HG02571 (cell line): ENCODE data around the gene SESN1.

Experiments
- ATAC-seq: cut with Tn5 transposase; IDR thresholded peaks from one replicate; pipeline ENCODE4 v1.9.1; 2021; ENCODE audit warnings: mild to moderate bottlenecking, moderate library complexity; ENCODE audit not compliant: unreplicated experiment

SESN1 gene

DNA sequence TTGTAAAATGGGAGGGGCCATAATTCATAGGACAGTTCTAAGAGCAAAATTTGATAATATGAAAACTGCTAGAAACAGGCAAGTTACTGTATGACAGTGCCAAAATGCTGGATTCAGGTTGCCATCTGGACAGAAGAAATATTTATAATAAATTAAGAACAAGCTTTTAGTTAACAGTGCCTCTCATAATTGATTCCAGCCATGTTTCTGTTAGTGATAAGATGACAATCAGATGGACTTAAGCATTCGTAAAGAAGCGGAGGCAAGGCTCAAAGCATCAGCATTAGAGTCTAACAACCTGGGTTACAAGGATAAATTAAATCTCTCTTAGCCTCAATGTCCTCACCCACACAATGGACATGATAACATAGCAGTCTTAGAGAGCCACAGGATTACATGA lies 61.0 kb downstream of the SESN1 start:
- ATAC-seq, result no peak

DNA sequence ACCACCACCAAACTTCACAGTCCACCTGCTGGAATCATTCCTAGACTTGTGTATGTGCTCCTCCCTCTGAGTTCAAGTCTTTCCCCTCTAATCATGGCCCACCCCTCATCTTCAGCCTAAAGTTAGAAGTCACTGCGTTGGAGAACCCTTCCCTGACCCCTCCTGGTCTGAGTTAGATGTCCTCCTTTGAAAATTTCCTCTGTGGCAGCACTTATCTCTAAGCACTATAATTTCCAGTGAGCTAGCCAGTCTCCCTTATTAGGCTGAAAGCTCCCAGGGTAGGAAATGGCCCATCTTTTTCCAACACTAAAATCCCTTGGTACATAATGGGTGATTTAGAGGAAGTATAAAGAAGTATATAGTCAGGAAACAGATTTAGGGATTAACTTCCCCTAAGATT lies 63.2 kb downstream of the SESN1 start:
- ATAC-seq, result no peak

DNA sequence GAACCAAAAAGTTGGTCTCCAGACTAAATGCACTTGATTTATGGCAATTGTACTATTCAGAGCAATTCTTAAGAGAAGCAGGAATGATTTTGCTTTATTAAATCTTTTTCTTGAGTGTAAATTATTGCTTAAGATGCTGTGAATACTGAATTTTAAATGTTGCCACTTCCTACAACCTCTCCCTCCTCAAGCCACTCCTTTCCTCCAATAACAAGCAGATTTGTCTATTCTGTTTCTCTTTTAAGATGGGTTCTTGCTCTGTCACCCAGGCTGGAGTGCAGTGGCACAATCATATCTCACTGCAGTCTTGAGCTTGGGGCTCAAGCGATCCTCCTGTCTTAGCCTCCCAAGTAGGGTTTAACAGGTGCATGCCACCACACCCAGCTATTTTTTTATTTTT lies 65.3 kb downstream of the SESN1 start:
- ATAC-seq, result no peak

DNA sequence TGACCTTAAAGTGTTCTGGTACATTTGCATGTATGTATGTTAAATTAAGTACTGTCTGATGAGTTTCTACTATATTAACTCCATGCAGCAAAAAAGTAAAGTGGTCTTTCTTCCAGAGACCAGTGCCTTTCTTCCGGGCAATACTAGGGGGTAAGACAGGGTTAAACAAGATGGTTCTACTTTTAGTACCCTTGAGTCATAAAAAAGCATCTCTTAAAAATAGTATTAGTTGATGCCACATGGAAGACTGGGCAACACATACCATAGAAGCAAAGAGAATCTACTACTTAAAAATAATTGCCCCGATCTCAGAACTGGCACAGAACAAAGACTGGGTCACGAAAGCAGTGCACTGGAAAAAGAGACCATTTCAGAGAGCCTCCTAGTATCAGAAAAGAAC lies 66.2 kb downstream of the SESN1 start:
- no peak for ATAC-seq

DNA sequence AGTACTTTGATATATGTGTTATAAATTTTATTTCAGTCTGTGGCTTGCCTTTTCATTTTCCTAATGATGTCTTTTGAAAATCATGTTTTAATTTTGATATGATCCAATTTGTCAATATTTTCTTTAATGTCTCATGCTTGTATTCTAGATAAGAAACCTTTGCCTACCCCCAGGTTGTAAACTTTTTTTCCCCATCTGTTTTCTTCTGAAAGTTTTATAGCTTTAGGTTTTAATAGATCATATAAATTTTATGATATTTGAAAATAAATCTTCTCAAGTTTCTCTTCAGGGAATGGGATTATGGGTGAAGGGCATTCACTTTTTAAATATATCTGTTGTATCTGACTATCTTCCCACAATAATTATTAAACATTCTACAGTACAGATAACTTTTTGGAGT lies 66.7 kb downstream of the SESN1 start:
- no peak for ATAC-seq

DNA sequence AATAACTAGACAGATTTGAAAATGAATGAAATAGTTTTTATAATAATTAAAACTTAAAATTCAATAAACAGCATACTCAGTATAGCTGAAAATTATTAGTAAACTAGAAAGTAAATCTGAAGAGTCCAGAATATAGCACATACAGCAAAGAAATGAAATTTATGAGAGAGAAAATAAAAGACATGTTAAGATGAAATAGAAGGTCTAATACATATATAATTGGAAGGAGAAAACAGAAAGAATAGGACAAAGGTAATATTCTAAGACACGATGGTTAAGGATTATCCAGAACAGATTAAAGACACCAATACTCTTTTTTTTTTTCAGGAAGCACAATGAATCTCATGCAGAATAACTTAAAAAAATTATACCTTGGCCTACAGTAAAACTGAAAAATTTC lies 69.0 kb downstream of the SESN1 start:
- no peak for ATAC-seq

DNA sequence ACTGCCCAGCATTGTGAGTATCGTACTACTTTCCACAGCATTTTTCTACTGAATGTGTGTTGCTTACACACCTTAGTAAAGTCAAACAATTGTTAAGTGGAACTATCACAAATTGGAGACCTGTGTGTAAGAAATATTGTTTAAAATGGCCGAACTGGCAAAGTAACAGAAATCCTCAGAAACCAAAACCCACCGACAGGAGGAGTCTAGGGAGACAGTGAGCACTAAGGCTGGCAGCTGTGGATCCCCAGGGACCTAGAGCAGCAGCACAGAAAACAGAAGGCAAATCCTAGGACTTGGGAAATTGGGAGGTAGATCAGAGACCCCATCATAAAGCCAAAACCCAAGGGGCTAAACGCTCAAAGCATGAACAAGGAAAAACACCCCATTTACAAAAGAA lies 69.9 kb downstream of the SESN1 start:
- ATAC-seq, result no peak

DNA sequence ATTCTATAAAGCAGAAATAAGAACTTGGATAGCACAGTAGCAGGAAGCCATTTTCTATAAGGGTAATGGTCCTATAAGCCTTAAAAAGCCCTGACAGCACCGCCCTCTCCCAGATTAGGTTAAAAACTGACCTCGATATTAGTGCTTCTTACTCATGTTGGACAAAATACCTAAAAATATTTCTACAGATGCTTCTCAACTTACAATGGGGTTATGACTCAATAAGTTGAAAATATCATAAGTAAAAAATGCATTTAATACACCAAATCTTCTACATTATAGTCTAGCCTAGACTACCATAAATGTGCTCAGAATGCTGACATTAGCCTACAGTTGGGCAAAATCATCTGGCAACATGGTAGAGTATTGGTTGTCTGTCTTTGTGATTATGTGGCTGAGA lies 70.3 kb downstream of the SESN1 start:
- ATAC-seq, result no peak

DNA sequence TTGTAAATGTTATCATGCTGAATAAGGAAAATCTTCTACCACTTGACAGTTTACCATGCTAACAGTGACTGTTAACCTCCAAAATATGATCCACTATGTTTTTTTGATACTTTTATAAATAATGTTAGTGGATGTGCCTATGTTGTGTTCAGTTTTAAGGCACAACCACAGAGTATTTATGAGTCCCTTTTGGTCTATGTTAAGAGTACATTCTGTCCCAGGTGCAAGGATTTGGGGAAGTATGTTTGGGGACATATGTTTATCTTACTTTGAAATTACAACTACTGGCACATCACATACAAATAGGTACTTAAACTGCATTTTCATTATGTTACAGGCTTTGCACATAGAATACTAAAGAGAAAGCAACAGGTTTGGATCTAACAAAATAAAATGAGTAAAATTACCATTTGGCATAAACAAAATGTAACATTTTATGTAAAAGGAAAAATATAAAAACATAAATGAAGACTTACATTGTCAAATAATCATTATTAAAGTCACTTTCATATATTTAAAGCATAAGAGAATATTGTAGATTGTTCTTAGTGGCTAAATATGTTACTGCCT lies 71.2 kb downstream of the SESN1 start:
- no peak for ATAC-seq

DNA sequence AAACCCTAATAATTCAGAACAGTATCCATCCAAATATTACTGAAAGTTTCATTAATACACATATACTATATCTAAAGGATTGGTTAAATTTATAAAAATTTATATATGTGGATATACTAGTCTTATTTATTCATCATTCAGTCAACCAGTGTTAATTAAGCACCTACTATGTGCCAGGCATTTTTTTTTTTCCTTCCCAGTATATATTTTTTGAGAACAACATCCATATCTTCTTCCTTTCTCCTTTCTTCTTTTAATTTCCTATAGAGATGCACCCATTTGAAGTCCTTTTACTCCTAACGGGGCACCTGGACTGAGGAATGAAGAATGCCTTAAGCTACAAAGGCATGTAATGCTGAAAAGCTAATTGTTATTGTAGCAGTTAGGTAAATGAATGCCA lies 72.8 kb downstream of the SESN1 start:
- no peak for ATAC-seq

DNA sequence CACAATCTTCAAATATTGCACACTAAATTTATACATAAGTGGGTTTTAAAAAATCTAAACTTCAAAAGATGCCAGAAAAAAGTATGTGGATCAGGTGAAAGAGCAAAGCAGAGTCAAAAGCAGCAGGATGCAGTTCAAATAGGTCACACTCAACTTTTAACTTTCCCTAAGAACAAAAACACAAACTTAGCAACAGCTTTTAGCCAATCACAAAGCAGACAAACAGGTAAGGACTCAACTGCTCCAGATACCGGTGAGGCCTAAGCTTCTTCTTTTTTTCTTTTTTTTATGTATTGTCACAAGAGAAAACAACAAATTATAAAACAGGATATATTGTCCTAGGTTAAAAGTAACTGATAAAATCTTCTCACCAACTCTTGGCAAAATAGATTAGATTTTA lies 74.7 kb downstream of the SESN1 start:
- no peak for ATAC-seq

DNA sequence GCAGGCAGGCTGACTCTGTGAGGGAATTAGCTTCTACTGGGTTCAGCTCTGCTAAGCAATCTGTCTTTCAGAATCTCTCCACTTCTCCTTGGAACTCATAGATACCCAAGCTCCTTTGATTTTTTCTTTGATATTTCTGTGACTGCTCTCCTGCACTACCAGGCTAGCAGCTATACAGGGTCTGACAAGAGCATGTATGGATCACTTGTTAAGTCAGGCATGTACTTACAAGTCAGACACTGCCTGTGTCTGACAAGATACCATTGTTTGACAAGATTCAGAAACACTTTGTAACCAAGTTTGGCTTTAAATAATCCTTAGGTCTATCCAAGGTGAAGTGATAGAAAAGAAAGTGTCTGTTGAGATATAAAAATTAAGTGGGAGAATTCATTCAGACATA lies 79.5 kb downstream of the SESN1 start:
- no peak for ATAC-seq

DNA sequence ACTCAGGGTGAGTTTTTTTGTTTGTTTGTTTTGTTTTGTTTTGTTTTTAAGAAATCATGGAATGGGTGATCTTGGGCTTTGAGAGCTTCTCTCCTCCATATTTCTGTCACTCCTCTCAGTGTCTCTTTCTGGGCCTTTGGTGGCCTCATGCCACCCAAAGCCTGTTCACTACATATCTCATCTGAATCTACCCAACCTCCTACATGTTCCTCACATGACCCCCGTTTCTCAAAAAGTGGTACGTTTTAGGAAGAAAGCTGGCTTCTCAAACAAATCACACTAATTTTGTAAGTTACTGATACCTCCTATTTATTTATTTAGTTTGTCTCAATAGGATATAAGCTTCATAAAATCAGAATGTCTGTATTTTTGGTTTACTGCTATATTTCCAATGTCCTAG lies 80.0 kb downstream of the SESN1 start:
- ATAC-seq, result no peak

DNA sequence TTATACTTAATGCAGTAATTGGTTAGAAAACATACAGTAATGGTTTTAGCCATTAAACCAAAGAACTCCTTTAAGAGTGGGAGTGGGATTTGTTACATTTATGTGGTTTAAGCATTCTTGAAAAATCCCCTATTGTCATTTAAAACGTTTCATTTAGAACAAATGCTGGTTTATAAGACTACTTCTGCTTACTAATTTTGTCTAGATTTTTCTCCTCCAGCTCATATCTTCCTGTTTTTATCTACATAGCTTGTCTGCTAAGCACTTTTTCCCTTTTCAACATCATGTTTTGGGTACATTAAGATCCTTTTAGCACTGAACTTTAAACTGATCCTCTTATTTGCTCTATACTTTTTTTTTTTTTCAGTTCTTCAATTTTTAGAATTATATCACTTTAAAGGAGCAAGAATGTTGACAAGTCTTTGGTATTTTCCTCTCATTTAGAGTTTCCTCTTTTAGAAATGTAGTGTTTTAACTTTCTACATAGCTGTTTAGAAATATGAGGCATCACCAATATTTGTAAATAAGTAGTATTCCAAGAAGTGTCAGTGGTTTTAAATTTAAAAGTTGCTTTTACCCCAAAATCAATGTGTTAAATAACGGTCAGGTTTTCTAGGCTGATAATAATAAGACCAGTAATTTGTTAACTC lies 80.9 kb downstream of the SESN1 start:
- no peak for ATAC-seq

DNA sequence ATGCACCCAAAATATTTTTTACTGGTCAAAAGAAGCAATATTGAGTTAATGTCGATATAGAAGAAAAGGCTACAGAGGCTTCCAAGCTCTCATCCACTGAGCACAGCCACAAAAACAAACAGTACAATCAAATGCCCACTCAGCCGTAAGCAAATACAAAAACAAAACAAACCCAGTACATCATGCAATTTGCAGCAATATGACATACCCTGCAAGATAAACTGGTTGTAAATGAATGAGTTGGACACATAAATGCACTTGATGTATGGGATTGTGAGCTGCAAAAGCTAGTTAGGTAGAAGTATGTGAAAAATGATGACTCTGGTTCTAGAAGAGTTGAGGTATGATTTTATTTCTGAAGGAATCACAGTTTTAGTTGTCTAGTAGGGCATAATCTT lies 83.9 kb downstream of the SESN1 start:
- ATAC-seq, result no peak

DNA sequence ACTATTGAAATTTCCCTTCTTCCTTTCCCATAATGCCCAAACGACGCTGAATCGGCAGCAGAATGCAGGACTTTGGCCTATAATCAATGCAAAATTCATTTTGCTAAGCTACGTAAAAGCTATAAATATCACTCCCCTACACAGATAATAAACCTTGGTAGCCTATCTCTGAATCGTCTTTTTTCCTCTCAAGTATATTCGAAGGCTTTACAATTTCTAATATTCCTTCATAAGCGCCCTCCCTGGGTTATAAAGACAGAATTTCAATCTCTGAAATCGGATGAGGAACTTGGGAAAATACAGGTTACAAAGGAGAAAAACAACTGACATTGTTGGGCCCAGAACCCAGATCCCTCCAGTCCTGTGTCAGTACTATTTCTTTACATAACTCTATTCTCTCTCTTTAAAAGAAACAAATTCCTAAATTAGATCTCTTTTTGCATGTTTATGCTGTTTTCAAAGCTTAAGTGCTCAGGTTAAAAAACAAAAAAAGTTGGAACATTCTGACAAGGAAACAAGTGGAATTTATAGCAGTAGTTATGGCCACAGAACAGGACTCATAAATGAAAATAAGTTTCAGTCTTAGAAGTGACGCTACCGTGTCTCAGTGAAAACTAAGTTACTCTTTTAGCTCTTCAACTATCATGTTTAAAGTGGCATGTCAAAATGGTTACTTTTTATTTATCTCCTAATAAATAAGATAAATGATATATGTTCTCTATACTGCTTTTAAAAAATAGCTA lies 84.5 kb downstream of the SESN1 start:
- ATAC-seq, result no peak

DNA sequence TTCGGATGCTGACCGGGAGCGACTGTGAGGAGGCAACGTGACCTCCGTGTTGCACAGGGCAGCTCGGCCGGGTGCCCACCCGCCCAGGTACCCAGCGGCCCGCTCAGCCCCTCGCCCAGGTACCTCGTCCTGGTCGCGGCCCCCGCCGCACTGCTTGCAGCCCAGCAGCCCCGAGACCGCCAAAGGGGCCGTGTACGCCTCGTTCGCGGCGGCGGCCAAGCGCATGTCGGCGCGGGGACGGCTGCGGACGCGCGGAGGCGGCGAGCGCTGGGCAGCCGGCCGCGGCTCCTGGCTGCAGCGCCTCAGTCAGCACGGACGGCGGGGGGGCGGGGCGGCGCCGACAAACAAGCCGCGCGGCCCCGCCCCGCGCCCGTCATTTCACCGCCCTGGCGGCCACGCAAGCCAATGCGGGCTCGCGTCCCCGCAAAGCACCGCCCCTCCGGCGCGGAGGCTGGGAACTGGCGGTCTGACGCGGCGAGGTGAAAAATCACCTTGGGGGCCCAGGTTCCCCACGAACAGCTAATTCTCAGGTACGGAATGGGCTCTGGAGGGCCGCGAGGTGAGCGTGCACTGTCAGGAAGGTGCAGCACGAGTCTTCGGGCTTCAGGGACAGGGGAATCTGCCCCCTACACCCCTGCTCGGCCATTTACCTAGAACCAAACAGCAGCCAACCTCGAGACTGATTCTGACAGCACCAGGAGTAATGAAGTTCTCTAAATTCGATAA lies 85.2 kb downstream of the SESN1 start:
- peak; percentile 93 for ATAC-seq

DNA sequence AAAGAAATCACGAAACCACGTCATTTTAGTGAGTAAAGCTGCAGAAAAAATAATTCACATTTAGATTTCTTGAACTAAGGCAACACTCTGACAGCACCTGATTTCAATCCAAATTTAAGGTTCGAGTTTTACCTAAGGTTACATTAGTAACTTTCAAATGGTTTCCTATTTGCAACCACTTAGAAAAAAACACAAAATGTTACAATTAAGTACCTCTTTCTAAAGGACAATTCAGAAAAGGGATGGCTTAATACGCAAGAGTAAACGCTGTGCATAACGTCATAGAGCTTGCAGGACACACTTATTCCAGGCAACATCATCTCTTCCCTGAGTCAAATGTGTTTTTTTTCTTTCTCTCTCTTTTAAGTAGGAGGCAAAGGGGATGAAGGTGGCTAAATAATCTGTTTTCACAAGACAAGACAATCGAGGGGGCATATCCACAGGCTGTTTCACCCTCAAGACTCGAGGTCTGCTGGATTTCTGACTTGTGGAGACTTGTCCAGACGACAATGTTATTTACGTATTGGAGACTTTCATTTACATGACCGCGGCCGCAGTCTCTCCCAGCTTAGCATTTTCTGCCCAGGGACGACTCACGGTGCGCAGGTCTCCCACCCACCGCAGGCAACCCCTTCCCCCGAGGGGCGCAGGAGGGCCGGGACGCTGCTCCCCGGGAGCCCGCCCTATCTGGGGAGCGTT lies 86.0 kb downstream of the SESN1 start:
- peak; percentile 32 for ATAC-seq

DNA sequence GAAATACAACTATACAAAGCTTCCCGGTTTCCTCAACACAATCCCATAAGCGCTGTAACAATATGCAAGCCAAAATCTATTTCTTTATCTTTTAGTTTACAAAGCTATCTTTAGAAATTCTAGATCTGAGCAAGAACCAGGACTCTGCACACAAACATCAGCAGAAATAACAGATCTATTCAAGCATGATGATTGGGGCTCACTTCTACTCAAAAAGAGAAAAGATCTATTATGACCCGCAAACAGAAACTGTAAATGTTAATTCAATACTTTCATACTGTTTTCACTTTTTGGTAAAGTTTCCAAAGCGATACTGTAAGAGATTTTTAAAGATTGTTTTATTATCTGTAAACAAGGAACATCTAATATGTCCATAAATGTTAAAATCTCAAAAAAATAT lies 86.6 kb downstream of the SESN1 start:
- no peak for ATAC-seq

DNA sequence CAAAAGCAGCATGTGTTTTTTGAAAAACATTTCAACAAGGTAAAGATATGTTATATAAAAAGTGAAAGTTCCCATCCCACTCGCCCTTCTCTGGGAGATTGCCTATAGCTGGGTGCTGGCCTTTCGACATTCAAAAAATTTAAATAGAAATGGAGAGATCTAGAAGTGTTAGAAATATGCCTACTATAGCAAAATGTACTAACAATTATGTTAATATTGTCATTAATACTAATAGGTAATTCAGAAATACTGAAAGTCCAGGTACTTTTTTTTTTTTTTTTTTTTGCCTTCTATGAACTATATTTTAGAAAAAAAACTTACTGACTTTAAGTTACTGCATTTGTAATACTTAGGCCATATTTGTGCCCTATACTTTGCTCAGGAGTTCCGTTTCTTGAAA lies 87.1 kb downstream of the SESN1 start:
- no peak for ATAC-seq

DNA sequence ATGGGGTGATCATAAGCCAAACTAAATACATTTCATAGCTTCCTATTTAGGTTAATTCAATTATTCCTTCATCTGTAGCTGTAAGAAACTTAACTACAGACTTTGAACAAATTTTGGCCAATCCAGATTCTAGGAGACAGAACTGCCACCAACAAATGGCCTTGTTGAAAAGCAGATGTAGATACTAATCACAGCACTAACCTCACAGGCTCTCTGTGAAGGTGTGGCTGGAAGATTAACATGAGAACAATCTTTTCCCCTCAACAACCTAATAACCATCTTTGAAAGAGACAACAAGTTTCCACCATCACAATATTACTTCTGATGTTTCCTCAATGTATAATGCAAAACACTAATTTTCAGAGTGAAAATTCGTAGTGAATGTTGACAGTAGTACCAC lies 87.8 kb downstream of the SESN1 start:
- no peak for ATAC-seq
